ENCODE results near the gene SYNCRIP. TPM values are rescaled to one million over a fixed set of nuclear protein-coding genes. Genes with fewer than 3 reads are reported as not detected.
A peak's percentile ranks its signal among the peaks of the same experiment; 100 is the strongest.

SYNCRIP gene
- total and polyA plus RNA-seq, 2 donors (not counting 1 experiment from before 2014, with no cell fraction given): 7.9 to 88.5 TPM

DNA sequence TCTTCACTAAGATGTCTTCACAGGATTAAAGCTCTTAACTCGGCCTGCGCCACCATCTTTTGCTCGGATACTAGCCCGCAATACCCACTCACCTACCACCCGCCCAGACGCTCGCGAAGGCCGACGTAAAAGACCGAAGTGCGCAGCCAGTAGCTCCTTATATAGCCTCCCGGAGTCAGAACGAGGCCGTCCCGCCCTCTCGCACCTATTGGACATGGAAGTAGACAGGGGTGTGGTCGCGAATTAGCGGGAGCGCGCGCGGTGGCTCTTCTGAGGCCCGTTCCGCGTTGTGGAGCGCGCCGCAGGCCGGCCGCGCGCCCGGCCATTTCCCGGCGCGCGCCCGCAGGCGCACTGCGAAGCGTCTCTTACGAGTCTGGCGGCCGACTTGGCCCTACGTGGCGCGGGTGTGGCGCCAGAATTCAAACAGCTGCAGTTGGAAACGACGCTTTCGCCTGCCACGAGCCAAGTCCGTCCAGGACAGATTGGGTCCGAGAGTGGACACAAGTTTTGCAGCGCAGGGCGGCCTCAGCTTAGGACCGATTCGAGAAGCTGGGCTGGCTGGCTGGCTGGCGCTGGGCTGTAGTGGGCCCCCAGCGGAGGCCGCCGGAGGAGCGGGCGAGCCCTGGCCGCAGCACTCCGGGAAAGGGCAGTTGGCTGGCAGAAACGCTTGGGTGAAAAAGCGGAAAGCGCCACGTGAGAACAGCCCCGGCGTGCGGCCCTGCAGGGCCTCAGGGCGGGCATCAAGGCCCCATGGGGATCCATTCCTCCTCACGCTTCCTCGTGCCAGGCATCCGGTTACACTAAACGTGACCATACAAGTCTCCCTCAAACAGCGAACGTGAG lies 36.1 kb upstream of the SYNCRIP start:
- Mint-ChIP-seq H3K27ac (peak overlapping the region; percentile 95), H3K4me3 (peak overlapping the region; percentile 92), H3K9me3 (ENCODE audit: insufficient read depth) (no peaks in the 10 kb centered on the region), H3K4me1 (peaks cover 46% of the 10 kb centered on the region), H3K27me3 (no peaks in the 10 kb centered on the region)
- Histone ChIP-seq H3K9me3 (ENCODE audit: control extremely low read depth in 1 of 3, control insufficient read depth in 2 of 3, insufficient read depth in 1 of 3, low read length in 2 of 3) (no peaks in the 10 kb centered on the region), H3K4me2 (replicated peaks; ENCODE audit: low read depth, low read length, poor library complexity, severe bottlenecking) (peak overlapping the region; percentile 88), H3K27me3 (replicated peaks in 1 of 4; ENCODE audit: control extremely low read depth in 1 of 4, control insufficient read depth in 3 of 4, insufficient read depth in 4 of 4, low read length in 3 of 4) (no peaks in the 10 kb centered on the region), H3K79me2 (ENCODE audit: control insufficient read depth, insufficient read depth, low read length) (peaks cover 36% of the 10 kb centered on the region), H3K36me3 (replicated peaks in 1 of 2; ENCODE audit: control extremely low read depth in 1 of 2, control insufficient read depth in 1 of 2, extremely low read depth in 1 of 2, insufficient read depth in 2 of 2, low read length in 1 of 2) (peaks cover 0 to 2% of the 10 kb centered on the region in 2 experiments), H3K4me1 (ENCODE audit: control insufficient read depth in 2 of 2, insufficient read depth in 2 of 2, low read length in 2 of 2) (peaks cover 25 to 36% of the 10 kb centered on the region in 2 donors), H3K27ac (ENCODE audit: low read length in 2 of 2) (peak overlapping the region; percentile 86 to 89), H2AFZ (ENCODE audit: insufficient read depth, low read depth, low read length, poor library complexity, severe bottlenecking) (peak overlapping the region; percentile 95), H4K20me1 (ENCODE audit: control insufficient read depth, insufficient read depth, low read length, poor library complexity, severe bottlenecking) (peaks cover 8% of the 10 kb centered on the region), H3K9ac (ENCODE audit: low read length) (peak overlapping the region; percentile 97), H3K4me3 (ENCODE audit: control extremely low read depth in 1 of 5, extremely low read depth in 1 of 5, insufficient read depth in 1 of 5, low read depth in 2 of 5, low read length in 4 of 5) (peak overlapping the region; percentile 74 to 98 (median 91))
- POLR2A ChIA-PET: interaction anchor here (1.2 to 6.1 kb wide), 6 partner anchors 9 to 1820 kb away, joined by 3 to 193 read pairs (median 16); partner anchors contain the start of genes CYB5R4, NT5E, SNX14 and SYNCRIP
- no peak for TF ChIP-seq EZH2 (IDR thresholded peaks at IDR 0.05; ENCODE audit: borderline replicate concordance, insufficient read depth, low read depth, low read length, poor library complexity, severe bottlenecking)
- TF ChIP-seq, protein P1, sequence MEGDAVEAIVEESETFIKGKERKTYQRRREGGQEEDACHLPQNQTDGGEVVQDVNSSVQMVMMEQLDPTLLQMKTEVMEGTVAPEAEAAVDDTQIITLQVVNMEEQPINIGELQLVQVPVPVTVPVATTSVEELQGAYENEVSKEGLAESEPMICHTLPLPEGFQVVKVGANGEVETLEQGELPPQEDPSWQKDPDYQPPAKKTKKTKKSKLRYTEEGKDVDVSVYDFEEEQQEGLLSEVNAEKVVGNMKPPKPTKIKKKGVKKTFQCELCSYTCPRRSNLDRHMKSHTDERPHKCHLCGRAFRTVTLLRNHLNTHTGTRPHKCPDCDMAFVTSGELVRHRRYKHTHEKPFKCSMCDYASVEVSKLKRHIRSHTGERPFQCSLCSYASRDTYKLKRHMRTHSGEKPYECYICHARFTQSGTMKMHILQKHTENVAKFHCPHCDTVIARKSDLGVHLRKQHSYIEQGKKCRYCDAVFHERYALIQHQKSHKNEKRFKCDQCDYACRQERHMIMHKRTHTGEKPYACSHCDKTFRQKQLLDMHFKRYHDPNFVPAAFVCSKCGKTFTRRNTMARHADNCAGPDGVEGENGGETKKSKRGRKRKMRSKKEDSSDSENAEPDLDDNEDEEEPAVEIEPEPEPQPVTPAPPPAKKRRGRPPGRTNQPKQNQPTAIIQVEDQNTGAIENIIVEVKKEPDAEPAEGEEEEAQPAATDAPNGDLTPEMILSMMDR (IDR thresholded peaks at IDR 0.05): no peak
- WGBS (ENCODE audit: insufficient coverage): under 1% methylated on average over 79 of the region's 82 CpGs
- peak; percentile 100 for DNase-seq
- CTCF ChIA-PET: interaction anchor here (0.6 to 4.1 kb wide), 9 partner anchors 9 to 229 kb away, joined by 3 to 43 read pairs (median 8); partner anchors contain the start of genes NT5E and SYNCRIP
- intact Hi-C loops (cut with micrococcal nuclease): loop anchor here (1.0 to 10.0 kb wide), 7 partner anchors 9 to 1476 kb away; partner anchors contain the start of genes NT5E and ZNF292
- peak; percentile 90 for ATAC-seq (ENCODE audit: low read depth)

Measured in B cell (primary cell).